ENCODE measurements around the gene PKN2.

- peak; percentile 15; the same call in 1 of the 2 replicates for TF ChIP-seq MAX (IDR thresholded peaks at IDR 0.05)
- no peak for TF ChIP-seq JUN (IDR thresholded peaks at IDR 0.05; ENCODE audit: low read depth, low read length)
- TF ChIP-seq BRCA1 (IDR thresholded peaks at IDR 0.05; ENCODE audit: low read depth, low read length) = no peak
- TF ChIP-seq CTCF (IDR thresholded peaks at IDR 0.05; ENCODE audit: control extremely low read depth in 1 of 3, insufficient read depth in 1 of 3, low read depth in 1 of 3, low read length in 3 of 3) = no peak
- no peak for TF ChIP-seq EZH2 (IDR thresholded peaks at IDR 0.05; ENCODE audit: low read depth, low read length, severe bottlenecking)
- TF ChIP-seq NANOG (IDR thresholded peaks at IDR 0.05; ENCODE audit: insufficient read depth, low read depth, low read length, poor library complexity, severe bottlenecking) = no peak
- TF ChIP-seq SIX5 (IDR thresholded peaks at IDR 0.05; ENCODE audit: low read depth, low read length) = no peak
- no peak for TF ChIP-seq TAF7 (optimal IDR thresholded peaks at IDR 0.05; ENCODE audit: borderline replicate concordance, low read depth, low read length)
- no peak for TF ChIP-seq MAFK (IDR thresholded peaks at IDR 0.05; ENCODE audit: low read depth, low read length)
- no peak for TF ChIP-seq ZNF274 (IDR thresholded peaks at IDR 0.05; ENCODE audit: borderline replicate concordance, extremely low read depth, low read length)
- peak; percentile 18 to 24; a peak in 2 of 3 replicates for TF ChIP-seq POLR2A (IDR thresholded peaks at IDR 0.05; ENCODE audit: control extremely low read depth in 1 of 2, low read depth in 2 of 2, low read length in 2 of 2)
Measured at GRCh38 chr1:88684482-88685258, 597 bp downstream of the PKN2 start.

Measured in H1 (cell line).